A549 (cell line): ENCODE measurements around the gene DARS1. TPM values are rescaled to one million over a fixed set of nuclear protein-coding genes. Genes with fewer than 3 reads are reported as not detected.

Source experiments
- ATAC-seq, 2 experiments: fragments of 200-7000 bp in 1 of 2; fragments of >200 bp in 1 of 2; cut with Nextera tagmentation in 1 of 2; cut with Tn5 transposase in 1 of 2; 3 replicates each; pipeline versions ENCODE4 v1.8.0 to v1.9.1; 2018 to 2020; ENCODE audit warnings: mild to moderate bottlenecking in 1 of 2, moderate library complexity in 1 of 2
- CTCF ChIA-PET: fragments of 300-600 bp; sonication (Branson Sonifier 250); formaldehyde crosslinking; extraction: SDS; loops from one replicate; lab custom pipeline; 2021; ENCODE audit warnings: antibody characterized with exemption, inconsistent platforms; lab: Yijun Ruan, JAX
- POLR2A ChIA-PET: fragments of 350-600 bp; formaldehyde crosslinking; extraction: SDS; loops from one replicate; lab custom pipeline; 2021; ENCODE audit warnings: antibody characterized with exemption, inconsistent platforms; lab: Yijun Ruan, JAX
- DNase-seq, 2 experiments: peaks; one replicate each; pipeline versions ENCODE4 v3.0.0 to v3.0.0-alpha.2; 2011 to 2016; ENCODE audit warnings: low read depth in 1 of 2, low spot score in 1 of 2
- FAIRE-seq: peaks from 2 replicates; lab custom pipeline; 2011; peaks lifted over from hg19 to GRCh38; lab: Jason Lieb, UNC
- H3K27ac ChIP-seq, 2 experiments: fragments of >200 bp; sonication (Bioruptor Twin); formaldehyde crosslinking; 3 replicates each; pipeline ENCODE4 v1.5.1; 2016 to 2017
- H3K4me1 ChIP-seq: fragments of >200 bp; sonication (Bioruptor Twin); formaldehyde crosslinking; 3 replicates; pipeline ENCODE4 v1.6.1; 2016
- H3K4me2 ChIP-seq: fragments of >200 bp; sonication (Bioruptor Twin); formaldehyde crosslinking; 3 replicates; pipeline ENCODE4 v1.6.1; 2016
- H3K4me3 ChIP-seq: fragments of >200 bp; sonication (Bioruptor Twin); formaldehyde crosslinking; 3 replicates; pipeline ENCODE4 v1.5.1; 2016
- H3K9me3 ChIP-seq: fragments of >200 bp; sonication (Bioruptor Twin); formaldehyde crosslinking; 3 replicates; pipeline ENCODE4 v1.6.1; 2016
- BCL3 ChIP-seq: fragments of >200 bp; sonication (Bioruptor Twin); formaldehyde crosslinking; IDR thresholded peaks from 3 replicates; pipeline ENCODE4 v1.6.1; 2016
- BHLHE40 ChIP-seq: IDR thresholded peaks from 2 replicates; pipeline ENCODE4 v1.6.1; 2012; ENCODE audit warnings: low read depth, low read length, inconsistent platforms
- CBX2 ChIP-seq: fragments of 200-600 bp; sonication (generic); IDR thresholded peaks from 2 replicates; pipeline ENCODE4 v1.6.1; 2016; ENCODE audit warnings: low read depth, mild to moderate bottlenecking, borderline replicate concordance
- CEBPB ChIP-seq, 2 experiments: fragments of >200 bp in 1 of 2; sonication (Bioruptor Twin) in 1 of 2; formaldehyde crosslinking in 1 of 2; IDR thresholded peaks; 2 replicates each; pipeline ENCODE4 v1.6.1; 2012 to 2016
- CHD2 ChIP-seq: fragments of 150-350 bp; IDR thresholded peaks from 2 replicates; pipeline ENCODE4 v1.6.1; 2014; ENCODE audit warnings: low read length; ENCODE audit not compliant: partially characterized antibody
- EHMT2 ChIP-seq: fragments of 200-600 bp; sonication (generic); IDR thresholded peaks from 2 replicates; pipeline ENCODE4 v1.6.1; 2016; ENCODE audit warnings: antibody characterized with exemption, low read depth, mild to moderate bottlenecking, moderate library complexity
- EP300 ChIP-seq, 2 experiments: fragments of >200 bp; sonication (Bioruptor Twin); formaldehyde crosslinking; IDR thresholded peaks; 2 replicates in 1 of 2; 3 replicates in 1 of 2; pipeline ENCODE4 v1.6.1; 2016 to 2017
- FOSB ChIP-seq: fragments of 250-450 bp; sonication (Bioruptor Pico); IDR thresholded peaks from 2 replicates; pipeline ENCODE4 v1.5.0; 2020; ENCODE audit warnings: mild to moderate bottlenecking, moderate library complexity
- GATA3 ChIP-seq: IDR thresholded peaks from 2 replicates; pipeline ENCODE4 v1.6.1; 2012; ENCODE audit warnings: borderline replicate concordance
- HMGXB4 ChIP-seq: fragments of 250-450 bp; sonication (Bioruptor Pico); IDR thresholded peaks from 2 replicates; pipeline ENCODE4 v1.5.0; 2021; ENCODE audit warnings: mild to moderate bottlenecking, moderate library complexity, borderline replicate concordance
- JUN ChIP-seq, 2 experiments: fragments of >200 bp; sonication (Bioruptor Twin); formaldehyde crosslinking; IDR thresholded peaks; 2 replicates in 1 of 2; 3 replicates in 1 of 2; pipeline ENCODE4 v1.6.1; 2016 to 2017
- KDM1A ChIP-seq: fragments of 200-600 bp; sonication (generic); IDR thresholded peaks from 2 replicates; pipeline ENCODE4 v1.6.1; 2016; ENCODE audit warnings: low read depth, mild to moderate bottlenecking
- MYC ChIP-seq: IDR thresholded peaks from 2 replicates; pipeline ENCODE4 v1.6.1; 2012; ENCODE audit warnings: mild to moderate bottlenecking, inconsistent platforms, low read length, improper control_type of control experiment, borderline replicate concordance
- NFE2L2 ChIP-seq: fragments of 150-350 bp; conservative IDR thresholded peaks from 2 replicates; pipeline ENCODE4 v1.6.1; 2014; ENCODE audit warnings: low read length
- PHF8 ChIP-seq: fragments of 200-600 bp; sonication (generic); IDR thresholded peaks from 2 replicates; pipeline ENCODE4 v1.6.1; 2016; ENCODE audit warnings: low read depth, mild to moderate bottlenecking, antibody characterized with exemption, moderate library complexity, borderline replicate concordance
- POLR2A ChIP-seq: IDR thresholded peaks from 2 replicates; pipeline ENCODE4 v1.6.1; 2012; ENCODE audit warnings: mild to moderate bottlenecking, low read length
- RAD21 ChIP-seq, 2 experiments: fragments of >200 bp in 1 of 2; sonication (Bioruptor Twin) in 1 of 2; formaldehyde crosslinking in 1 of 2; IDR thresholded peaks in 1 of 2; conservative IDR thresholded peaks in 1 of 2; 2 replicates in 1 of 2; 3 replicates in 1 of 2; pipeline ENCODE4 v1.6.1; 2012 to 2018; ENCODE audit warnings: inconsistent platforms in 1 of 2
- RARB ChIP-seq: fragments of 250-450 bp; sonication (Bioruptor Pico); IDR thresholded peaks from 2 replicates; pipeline ENCODE4 v1.8.0; 2021; ENCODE audit warnings: mild to moderate bottlenecking, moderate library complexity
- REST ChIP-seq: fragments of 200-600 bp; sonication (generic); IDR thresholded peaks from 2 replicates; pipeline ENCODE4 v1.6.1; 2016; ENCODE audit warnings: antibody characterized with exemption, mild to moderate bottlenecking, moderate library complexity
- SMC3 ChIP-seq: fragments of >200 bp; sonication (Bioruptor Twin); formaldehyde crosslinking; IDR thresholded peaks from 3 replicates; pipeline ENCODE4 v1.6.1; 2018; ENCODE audit warnings: inconsistent platforms
- TFCP2L1 ChIP-seq: fragments of 250-450 bp; sonication (Bioruptor Pico); IDR thresholded peaks from 2 replicates; pipeline ENCODE4 v1.5.0; 2021; ENCODE audit warnings: mild to moderate bottlenecking
- TP53 ChIP-seq: fragments of 250-450 bp; sonication (Bioruptor Pico); IDR thresholded peaks from 2 replicates; pipeline ENCODE4 v1.5.0; 2021; ENCODE audit warnings: mild to moderate bottlenecking, moderate library complexity
- ZFP36 ChIP-seq: fragments of 450-650 bp; IDR thresholded peaks from 2 replicates; pipeline ENCODE4 v1.6.1; 2014; ENCODE audit warnings: borderline replicate concordance; ENCODE audit not compliant: partially characterized antibody
- whole genome bisulfite sequencing: methylation state at CpG from one replicate; pipeline ENCODE4 v1.1.6; 2017; ENCODE audit errors: missing lambda C conversion rate; 5-methylcytosine and 5-hydroxymethylcytosine counted together
- polyA minus RNA-seq: library from RNA; depleted of rRNA, polyadenylated mRNA; stranded (reverse); fragments of >200 nt; gene quantifications from 2 replicates; pipeline ENCODE4 v1.2.3, GENCODE V29; 2011; rRNA and poly(A)+ RNA removed
- polyA plus RNA-seq, 4 experiments: library from polyadenylated mRNA; depleted of rRNA in 3 of 4; stranded (reverse); fragments of >200 nt; fragmentation: RNase III in 1 of 4; extraction: RNeasy Plus Mini Kit Qiagen cat#74134 plus additional on column Dnase treatment in 1 of 4; gene quantifications; 2 replicates in 3 of 4; 3 replicates in 1 of 4; pipeline ENCODE4 v1.2.3, GENCODE V29; 2011 to 2017
- TF ChIP-seq, protein P1 (sequence below): IDR thresholded peaks from 2 replicates; pipeline ENCODE4 v1.6.1; 2012
- TF ChIP-seq, protein P2 (sequence below): IDR thresholded peaks from 2 replicates; pipeline ENCODE4 v1.6.1; 2012; ENCODE audit warnings: low read depth, borderline replicate concordance

DARS1 gene
- 91.4 and 130 TPM in 2 replicates for polyA plus RNA-seq (2011; rRNA removed)
- 33.9 and 42.8 TPM in 2 replicates for polyA plus RNA-seq (2012; cell fraction: cytosol; rRNA removed)
- 17.0 and 21.6 TPM in 2 replicates for polyA plus RNA-seq (2012; cell fraction: nucleus; rRNA removed)
- 83.8 to 97.9 TPM (median 91.7 TPM) in 3 replicates for polyA plus RNA-seq (2017; fragmentation: RNase III; extraction: RNeasy Plus Mini Kit Qiagen cat#74134 plus additional on column Dnase treatment)
- polyA minus RNA-seq: 58.2 and 63.9 TPM in 2 replicates

- ChIA-PET CTCF (no interaction called here), POLR2A (interaction anchor here (0.5 to 1.0 kb wide), 6 partner anchors 22 to 995 kb away, joined by 3 to 5 read pairs (median 3); partner anchors contain the start of gene MCM6)
- peak; percentile 93 to 98 for ATAC-seq
Measured at GRCh38 chr2:135985018-135985825, at the start of gene DARS1. Gene DARS1, minus strand, starts transcription at chr2:135985626. Its CDS starts 158 bp downstream, at chr2:135985468.

More at GRCh38 chr2:135985018-135985825, at the start of gene DARS1:
- Histone ChIP-seq H3K27ac (peak within 1 kb of the TSS; percentile 98), H3K4me3 (peak within 1 kb of the TSS; percentile 91), H3K4me1 (peaks cover 14% of the 10 kb centered on the region), H3K4me2 (peak within 1 kb of the TSS; percentile 89), H3K9me3 (no peaks in the 10 kb centered on the region)
- WGBS: 1% methylated on average over 25 of the region's 64 CpGs
- TF ChIP-seq, protein P1, sequence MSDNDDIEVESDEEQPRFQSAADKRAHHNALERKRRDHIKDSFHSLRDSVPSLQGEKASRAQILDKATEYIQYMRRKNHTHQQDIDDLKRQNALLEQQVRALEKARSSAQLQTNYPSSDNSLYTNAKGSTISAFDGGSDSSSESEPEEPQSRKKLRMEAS: peak; percentile 93
- TF ChIP-seq KDM1A: no peak
- peak in 1 of 2 experiments; percentile 89; a peak in 4 of 5 replicates for TF ChIP-seq JUN (IDR thresholded peaks at IDR 0.05)
- 0 out of 2 replicates have a peak, but pooled peaks have one; percentile 1 for TF ChIP-seq FOSB
- TF ChIP-seq POLR2A: peak; percentile 58
- TF ChIP-seq RAD21 (conservative IDR thresholded peaks at IDR 0.05 in 1 of 2, IDR thresholded peaks at IDR 0.05 in 1 of 2): no peak
- peak; percentile 96 for TF ChIP-seq MYC
- TF ChIP-seq EHMT2: no peak
- TF ChIP-seq REST: peak; percentile 99
- TF ChIP-seq, protein P2, sequence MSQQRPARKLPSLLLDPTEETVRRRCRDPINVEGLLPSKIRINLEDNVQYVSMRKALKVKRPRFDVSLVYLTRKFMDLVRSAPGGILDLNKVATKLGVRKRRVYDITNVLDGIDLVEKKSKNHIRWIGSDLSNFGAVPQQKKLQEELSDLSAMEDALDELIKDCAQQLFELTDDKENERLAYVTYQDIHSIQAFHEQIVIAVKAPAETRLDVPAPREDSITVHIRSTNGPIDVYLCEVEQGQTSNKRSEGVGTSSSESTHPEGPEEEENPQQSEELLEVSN: peak; percentile 76
- no peak for TF ChIP-seq ZFP36
- peak; percentile 80; the same call in 1 of the 2 replicates for TF ChIP-seq HMGXB4 (CRISPR knock-in tag)
- no peak; a peak in 1 of 5 replicates for TF ChIP-seq EP300 (IDR thresholded peaks at IDR 0.05)
- TF ChIP-seq GATA3: peak; percentile 53
- no peak for TF ChIP-seq CEBPB (IDR thresholded peaks at IDR 0.05)
- TF ChIP-seq CBX2: no peak
- peak; percentile 97 for TF ChIP-seq CHD2
- peak; percentile 80; the same call in 1 of the 2 replicates for TF ChIP-seq TFCP2L1 (CRISPR knock-in tag)
- no peak for TF ChIP-seq BHLHE40
- TF ChIP-seq SMC3: no peak
- peak; percentile 21; the same call in 1 of the 2 replicates for TF ChIP-seq RARB
- TF ChIP-seq TP53 (CRISPR knock-in tag): peak; percentile 84
- TF ChIP-seq PHF8: peak; percentile 96
- TF ChIP-seq BCL3: peak; percentile 82
- TF ChIP-seq NFE2L2: no peak
- FAIRE-seq (no peak), DNase-seq (peak; percentile 82 to 94)
